ENCODE results near the gene KDM5A.

- TF ChIP-seq POLR2A (IDR thresholded peaks at IDR 0.05; ENCODE audit: low read length) (no peak), GATA1 (IDR thresholded peaks at IDR 0.05; ENCODE audit: low read depth, low read length) (no peak)
Measured at GRCh38 chr12:388012-388411, 1.1 kb downstream of the KDM5A start.

Measured in erythroblast (primary cell).